H1 (cell line): Measurements from ENCODE around the gene RCAN2. TPM values are rescaled to one million over a fixed set of nuclear protein-coding genes. Genes with fewer than 3 reads are reported as not detected.

Source experiments
- CTCF ChIA-PET: fragments of 300-600 bp; sonication (Branson Sonifier 250); formaldehyde crosslinking; loops from one replicate; lab custom pipeline; 2021; ENCODE audit not compliant: partially characterized antibody; lab: Charles Lee
- POLR2A ChIA-PET: fragments of 300-600 bp; sonication (Branson Sonifier 250); formaldehyde crosslinking; loops from one replicate; lab custom pipeline; 2021; ENCODE audit warnings: inconsistent platforms; ENCODE audit not compliant: partially characterized antibody; lab: Charles Lee
- DNase-seq, 2 experiments: peaks; one replicate each; pipeline versions ENCODE4 v3.0.0 to v3.0.0-alpha.2; 2010 to 2022; ENCODE audit warnings: low spot score in 2 of 2, low read depth in 1 of 2, mixed read lengths in 1 of 2
- FAIRE-seq: peaks from 2 replicates; lab custom pipeline; 2011; peaks lifted over from hg19 to GRCh38; lab: Jason Lieb, UNC
- H2AFZ ChIP-seq: 2 replicates; pipeline ENCODE4 v1.8.1; 2012; ENCODE audit warnings: low read length, inconsistent platforms
- H2AK5ac ChIP-seq: 2 replicates; pipeline ENCODE4 v1.6.1; 2013; ENCODE audit warnings: low read depth, low read length
- H2BK120ac ChIP-seq: replicated peaks from 2 replicates; pipeline ENCODE3; 2013; ENCODE audit warnings: low read depth, low read length, inconsistent platforms
- H2BK12ac ChIP-seq: 2 replicates; pipeline ENCODE4 v1.6.1; 2013; ENCODE audit warnings: low read depth, low read length
- H2BK15ac ChIP-seq: 2 replicates; pipeline ENCODE4 v1.6.1; 2013; ENCODE audit warnings: low read length
- H2BK20ac ChIP-seq: 2 replicates; pipeline ENCODE4 v1.6.1; 2013; ENCODE audit warnings: low read length
- H2BK5ac ChIP-seq: 2 replicates; pipeline ENCODE4 v1.6.1; 2013; ENCODE audit warnings: low read depth, low read length
- H3K14ac ChIP-seq: 2 replicates; pipeline ENCODE4 v1.6.1; 2013; ENCODE audit warnings: inconsistent platforms; ENCODE audit not compliant: insufficient read length
- H3K18ac ChIP-seq: 2 replicates; pipeline ENCODE4 v1.6.1; 2013; ENCODE audit warnings: low read length; ENCODE audit errors: extremely low read depth
- H3K23ac ChIP-seq: 2 replicates; pipeline ENCODE4 v1.6.1; 2013; ENCODE audit warnings: inconsistent platforms; ENCODE audit not compliant: insufficient read length
- H3K23me2 ChIP-seq: 2 replicates; pipeline ENCODE4 v1.6.1; 2013; ENCODE audit warnings: low read depth, low read length
- H3K27ac ChIP-seq: 2 replicates; pipeline ENCODE4 v1.6.1; 2011; ENCODE audit warnings: low read depth, low read length, inconsistent platforms
- H3K27me3 ChIP-seq, 4 experiments: replicated peaks in 1 of 4; 1 replicate in 1 of 4; 2 replicates in 3 of 4; pipeline versions ENCODE4 v1.6.1 to v1.8.1; 2011 to 2013; ENCODE audit warnings: low read length in 3 of 4, mild to moderate bottlenecking in 3 of 4, inconsistent platforms in 2 of 4, mixed read lengths in 2 of 4, moderate library complexity in 1 of 4; ENCODE audit not compliant: control insufficient read depth in 3 of 4, insufficient read depth in 3 of 4; ENCODE audit errors: extremely low read depth in 1 of 4
- H3K36me3 ChIP-seq, 4 experiments: 2 replicates each; pipeline versions ENCODE4 v1.6.1 to v1.8.1; 2011 to 2013; ENCODE audit warnings: mild to moderate bottlenecking in 4 of 4, low read length in 3 of 4, moderate library complexity in 2 of 4, control low read depth in 1 of 4, inconsistent platforms in 1 of 4; ENCODE audit not compliant: insufficient read depth in 4 of 4, control insufficient read depth in 2 of 4
- H3K4ac ChIP-seq: replicated peaks from 2 replicates; pipeline ENCODE3; 2013; ENCODE audit warnings: low read length, low read depth, mixed read lengths, inconsistent platforms; ENCODE audit not compliant: insufficient read length
- H3K4me1 ChIP-seq, 4 experiments: replicated peaks in 1 of 4; 1 replicate in 1 of 4; 2 replicates in 3 of 4; pipeline versions ENCODE4 v1.6.1 to v1.8.1; 2011 to 2013; ENCODE audit warnings: low read length in 3 of 4, inconsistent platforms in 2 of 4, mixed read lengths in 1 of 4; ENCODE audit not compliant: insufficient read depth in 4 of 4, control insufficient read depth in 3 of 4
- H3K4me2 ChIP-seq, 2 experiments: 2 replicates each; pipeline versions ENCODE4 v1.6.1 to v1.8.1; 2011 to 2013; ENCODE audit warnings: low read depth in 2 of 2, low read length in 2 of 2, control low read depth in 1 of 2, inconsistent platforms in 1 of 2, mild to moderate bottlenecking in 1 of 2; ENCODE audit not compliant: insufficient read depth in 1 of 2
- H3K4me3 ChIP-seq, 4 experiments: fragments of 200-600, 300-600 bp in 1 of 4; sonication (generic), shearing (Covaris generic), sonication (Bioruptor Twin) in 1 of 4; 2 replicates each; pipeline versions ENCODE4 v1.5.1 to v1.8.1; 2011 to 2016; ENCODE audit warnings: low read length in 4 of 4, low read depth in 3 of 4, control low read depth in 2 of 4, inconsistent platforms in 2 of 4, mild to moderate bottlenecking in 2 of 4, mixed read lengths in 1 of 4, moderate library complexity in 1 of 4; ENCODE audit not compliant: insufficient read depth in 2 of 4; ENCODE audit errors: extremely low read depth in 1 of 4
- H3K56ac ChIP-seq: replicated peaks from 2 replicates; pipeline ENCODE3; 2013; ENCODE audit warnings: low read depth, mild to moderate bottlenecking, mixed read lengths, low read length, inconsistent platforms; ENCODE audit not compliant: insufficient read length
- H3K79me1 ChIP-seq: 2 replicates; pipeline ENCODE4 v1.6.1; 2013; ENCODE audit warnings: low read depth, low read length, control low read depth
- H3K79me2 ChIP-seq, 2 experiments: 2 replicates each; pipeline versions ENCODE4 v1.6.1 to v1.8.1; 2012 to 2013; ENCODE audit warnings: low read length in 2 of 2, mild to moderate bottlenecking in 2 of 2, inconsistent platforms in 1 of 2; ENCODE audit not compliant: insufficient read depth in 2 of 2, control insufficient read depth in 1 of 2
- H3K9ac ChIP-seq, 4 experiments: replicated peaks in 1 of 4; 1 replicate in 1 of 4; 2 replicates in 3 of 4; pipeline versions ENCODE4 v1.6.1 to v1.8.1; 2011 to 2013; ENCODE audit warnings: low read depth in 3 of 4, low read length in 3 of 4, control low read depth in 2 of 4, mild to moderate bottlenecking in 2 of 4, moderate library complexity in 2 of 4, inconsistent platforms in 1 of 4; ENCODE audit errors: extremely low read depth in 1 of 4
- H3K9me3 ChIP-seq, 2 experiments: 2 replicates each; pipeline versions ENCODE4 v1.6.1 to v1.8.1; 2012 to 2013; ENCODE audit warnings: mild to moderate bottlenecking in 2 of 2, moderate library complexity in 2 of 2, control low read depth in 1 of 2, inconsistent platforms in 1 of 2, low read depth in 1 of 2, low read length in 1 of 2, mixed read lengths in 1 of 2; ENCODE audit not compliant: insufficient read depth in 2 of 2
- H4K20me1 ChIP-seq, 2 experiments: replicated peaks in 1 of 2; 2 replicates each; pipeline versions ENCODE3 to v1.8.1; 2011 to 2013; ENCODE audit warnings: inconsistent platforms in 2 of 2, low read length in 2 of 2, mild to moderate bottlenecking in 1 of 2; ENCODE audit not compliant: insufficient read depth in 2 of 2, control insufficient read depth in 1 of 2
- H4K5ac ChIP-seq: 2 replicates; pipeline ENCODE4 v1.6.1; 2013; ENCODE audit warnings: low read length, low read depth, mixed read lengths, inconsistent platforms; ENCODE audit not compliant: insufficient read length
- H4K8ac ChIP-seq: 2 replicates; pipeline ENCODE4 v1.8.0; 2013; ENCODE audit warnings: mild to moderate bottlenecking, moderate library complexity, low read length, inconsistent platforms; ENCODE audit not compliant: insufficient read depth; ENCODE audit errors: extremely low read depth
- H4K91ac ChIP-seq: replicated peaks from 2 replicates; pipeline ENCODE3; 2013; ENCODE audit warnings: low read length, mixed read lengths, inconsistent platforms; ENCODE audit not compliant: insufficient read length
- WGBS, 2 experiments: shearing (Covaris generic) in 1 of 2; methylation state at CpG; one replicate each; pipeline versions ENCODE4 v1.1.6 to v1.1.7; 2013 to 2015; ENCODE audit warnings: low lambda C conversion rate in 2 of 2, mixed read lengths in 2 of 2, inconsistent platforms in 1 of 2, low coverage in 1 of 2, missing lambda C conversion rate in 1 of 2; ENCODE audit not compliant: insufficient replicate concordance in 2 of 2, insufficient coverage in 1 of 2, insufficient read length in 1 of 2; ENCODE audit errors: extremely low coverage in 1 of 2, missing lambda C conversion rate in 1 of 2; 5-methylcytosine and 5-hydroxymethylcytosine counted together
- polyA plus RNA-seq, 7 experiments: library from polyadenylated mRNA; depleted of rRNA in 3 of 7; stranded (reverse) in 5 of 7; unstranded in 2 of 7; fragments of >200 nt in 5 of 7; fragments of 200-250 nt in 2 of 7; gene quantifications; 1 replicate in 5 of 7; 2 replicates in 1 of 7; 4 replicates in 1 of 7; pipeline versions ENCODE4 v1.2.1 to v1.2.3, GENCODE V29; 2011 to 2013; ENCODE audit warnings: missing spikeins in 2 of 7, mixed read lengths in 2 of 7
- total RNA-seq: library from RNA; stranded (reverse); fragmentation: NEBNext Ultra II Directional; extraction: Animal tissue kit (Norgen Biotek cat#: 25700); gene quantifications from 2 replicates; pipeline ENCODE4 v1.2.1, GENCODE V29; 2021

Gene RCAN2
- total and polyA plus RNA-seq, 2 of the 8 experiments (the other 6 are each of a cell fraction or from before 2014, with no cell fraction given) = 5.0 to 8.5 TPM

- no peak overlapping the region for H4K5ac ChIP-seq
These were observed 175.7 kb downstream of the RCAN2 start for GRCh38 chr6:46315589-46315988.

More at GRCh38 chr6:46315589-46315988, 175.7 kb downstream of the RCAN2 start:
- Histone ChIP-seq H3K27ac (no peak overlapping the region), H2AFZ (no peak overlapping the region), H3K36me3 (no peaks in the 10 kb centered on the region), H3K9ac (no peak overlapping the region), H3K79me1 (no peaks in the 10 kb centered on the region), H4K91ac (no peak overlapping the region), H3K23me2 (no peaks in the 10 kb centered on the region), H4K8ac (no peak overlapping the region), H2AK5ac (no peak overlapping the region), H3K56ac (no peak overlapping the region), H4K20me1 (no peaks in the 10 kb centered on the region), H3K9me3 (no peaks in the 10 kb centered on the region), H3K4ac (no peak overlapping the region), H3K23ac (no peak overlapping the region), H3K79me2 (no peaks in the 10 kb centered on the region), H3K27me3 (no peaks in the 10 kb centered on the region), H2BK20ac (no peak overlapping the region), H2BK5ac (no peak overlapping the region), H2BK120ac (no peak overlapping the region), H3K14ac (no peak overlapping the region), H3K4me3 (no peak overlapping the region), H3K18ac (no peak overlapping the region), H3K4me1 (no peaks in the 10 kb centered on the region), H2BK15ac (no peak overlapping the region), H2BK12ac (no peak overlapping the region), H3K4me2 (no peak overlapping the region)
- ChIA-PET POLR2A (interaction anchor here (2.1 kb wide), 1 partner anchor 9 kb away, joined by 4 read pairs; no protein-coding TSS in a partner anchor), CTCF (no interaction called here)
- 85% methylated on average over 1 of the region's 1 CpG; no CpG with 5 or more reads in 1 of the 2 experiments for WGBS, 2 experiments
- DNase-seq = no peak
- FAIRE-seq = no peak
